HUES64 (cell line): ENCODE results near the gene SUFU.
"Not testable (repeated sequence)": the region's sequence is repeated elsewhere in the genome, so short reads cannot be mapped to it uniquely, and the experiment has no call there.

Source experiments
- H3K27ac ChIP-seq: 2 replicates; pipeline ENCODE4 v1.7.0; 2013; ENCODE audit warnings: low read depth, low read length, inconsistent platforms
- H3K27me3 ChIP-seq: 2 replicates; pipeline ENCODE4 v1.6.1; 2013; ENCODE audit warnings: mild to moderate bottlenecking, low read length; ENCODE audit not compliant: insufficient read depth
- H3K36me3 ChIP-seq: 2 replicates; pipeline ENCODE4 v1.6.1; 2013; ENCODE audit warnings: mild to moderate bottlenecking, low read length; ENCODE audit not compliant: insufficient read depth
- H3K4me1 ChIP-seq: 2 replicates; pipeline ENCODE4 v1.6.1; 2013; ENCODE audit warnings: mild to moderate bottlenecking, low read length, moderate library complexity; ENCODE audit not compliant: insufficient read depth
- H3K4me3 ChIP-seq: 2 replicates; pipeline ENCODE4 v1.5.1; 2013; ENCODE audit warnings: mild to moderate bottlenecking, low read length, moderate library complexity
- H3K9ac ChIP-seq: 2 replicates; pipeline ENCODE4 v1.6.1; 2013; ENCODE audit warnings: mild to moderate bottlenecking, low read depth, low read length
- H3K9me3 ChIP-seq: 2 replicates; pipeline ENCODE4 v1.6.1; 2013; ENCODE audit warnings: low read depth, low read length; ENCODE audit not compliant: insufficient read depth
- WGBS: fragments of 150-250, 120-280 bp; methylation state at CpG from one replicate; pipeline ENCODE4 v1.1.7; 2013; ENCODE audit warnings: missing lambda C conversion rate; 5-methylcytosine and 5-hydroxymethylcytosine counted together

Gene SUFU

DNA sequence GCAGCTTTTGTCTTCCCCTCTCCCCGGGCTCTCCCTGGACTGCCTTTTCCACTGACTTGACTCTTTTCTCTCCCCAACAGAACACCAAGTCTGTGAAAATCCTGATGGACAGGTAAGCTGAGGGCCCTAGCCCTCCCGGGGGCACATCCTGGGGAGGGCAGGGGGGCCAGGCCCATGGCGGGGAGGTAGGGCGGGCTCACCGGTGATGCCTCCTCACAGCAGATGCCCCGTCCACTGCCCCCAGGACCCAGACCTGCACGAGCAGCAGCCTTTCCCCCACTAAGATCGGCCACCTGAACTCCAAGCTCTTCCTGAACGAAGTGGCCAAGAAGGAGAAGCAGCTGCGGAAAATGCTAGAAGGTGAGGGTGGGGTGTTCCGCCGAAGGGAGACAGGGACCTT is 152.3 kb downstream of the SUFU start:
- peaks cover 5% of the 10 kb centered on the region; the same call in 1 of the 2 replicates for H3K4me1 ChIP-seq
- no peak overlapping the region for H3K9ac ChIP-seq
- H3K27me3 ChIP-seq = no peaks in the 10 kb centered on the region
- H3K9me3 ChIP-seq = no peaks in the 10 kb centered on the region
- 92% methylated on average over 12 of the region's 12 CpGs for WGBS
- no peak overlapping the region for H3K4me3 ChIP-seq
- no peak overlapping the region for H3K27ac ChIP-seq
- peaks cover 49% of the 10 kb centered on the region for H3K36me3 ChIP-seq

DNA sequence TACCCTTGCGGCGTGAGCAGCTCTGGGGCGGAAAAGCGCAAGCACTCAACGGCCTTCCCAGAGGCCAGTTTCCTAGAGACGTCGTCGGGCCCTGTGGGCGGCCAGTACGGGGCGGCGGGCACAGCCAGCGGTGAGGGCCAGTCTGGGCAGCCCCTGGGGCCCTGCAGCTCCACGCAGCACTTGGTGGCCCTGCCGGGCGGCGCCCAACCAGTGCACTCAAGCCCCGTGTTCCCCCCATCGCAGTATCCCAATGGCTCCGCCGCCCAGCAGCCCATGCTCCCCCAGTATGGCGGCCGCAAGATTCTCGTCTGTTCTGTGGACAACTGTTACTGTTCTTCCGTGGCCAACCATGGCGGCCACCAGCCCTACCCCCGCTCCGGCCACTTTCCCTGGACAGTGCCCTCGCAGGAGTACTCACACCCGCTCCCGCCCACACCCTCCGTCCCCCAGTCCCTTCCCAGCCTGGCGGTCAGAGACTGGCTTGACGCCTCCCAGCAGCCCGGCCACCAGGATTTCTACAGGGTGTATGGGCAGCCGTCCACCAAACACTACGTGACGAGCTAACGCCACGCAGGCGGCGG is 153.1 kb downstream of the SUFU start:
- Histone ChIP-seq H3K4me3 (no peak overlapping the region), H3K9me3 (no peaks in the 10 kb centered on the region), H3K9ac (no peak overlapping the region), H3K36me3 (peaks cover 49% of the 10 kb centered on the region), H3K27me3 (no peaks in the 10 kb centered on the region), H3K4me1 (peaks cover 6% of the 10 kb centered on the region; the same call in 1 of the 2 replicates), H3K27ac (no peak overlapping the region)
- 96% methylated on average over 42 of the region's 42 CpGs for WGBS

DNA sequence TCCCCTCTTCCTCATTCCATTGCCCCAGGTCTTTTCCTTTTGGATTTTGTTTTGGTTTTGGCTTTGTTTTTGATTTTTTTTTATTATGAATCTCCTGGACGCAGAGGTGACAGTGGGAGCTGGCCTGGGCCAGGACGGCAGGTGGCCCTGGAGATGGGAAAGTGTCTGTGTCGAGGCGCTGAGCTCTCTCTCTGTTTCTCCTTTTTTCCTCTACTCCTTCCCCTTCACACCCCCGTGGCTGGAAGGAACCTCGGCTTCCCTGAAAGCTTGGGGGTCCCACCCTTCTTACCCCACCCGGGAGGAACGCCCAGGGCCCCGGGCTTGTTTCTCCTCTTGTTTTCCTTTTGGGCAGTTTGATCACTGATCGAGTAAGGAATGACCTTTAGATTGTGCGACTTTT is 153.7 kb downstream of the SUFU start:
- Histone ChIP-seq H3K4me1 (peaks cover 6% of the 10 kb centered on the region; the same call in 1 of the 2 replicates), H3K27ac (no peak overlapping the region), H3K4me3 (no peak overlapping the region), H3K27me3 (no peaks in the 10 kb centered on the region), H3K36me3 (peaks cover 49% of the 10 kb centered on the region), H3K9ac (no peak overlapping the region), H3K9me3 (no peaks in the 10 kb centered on the region)
- 97% methylated on average over 10 of the region's 11 CpGs for WGBS

DNA sequence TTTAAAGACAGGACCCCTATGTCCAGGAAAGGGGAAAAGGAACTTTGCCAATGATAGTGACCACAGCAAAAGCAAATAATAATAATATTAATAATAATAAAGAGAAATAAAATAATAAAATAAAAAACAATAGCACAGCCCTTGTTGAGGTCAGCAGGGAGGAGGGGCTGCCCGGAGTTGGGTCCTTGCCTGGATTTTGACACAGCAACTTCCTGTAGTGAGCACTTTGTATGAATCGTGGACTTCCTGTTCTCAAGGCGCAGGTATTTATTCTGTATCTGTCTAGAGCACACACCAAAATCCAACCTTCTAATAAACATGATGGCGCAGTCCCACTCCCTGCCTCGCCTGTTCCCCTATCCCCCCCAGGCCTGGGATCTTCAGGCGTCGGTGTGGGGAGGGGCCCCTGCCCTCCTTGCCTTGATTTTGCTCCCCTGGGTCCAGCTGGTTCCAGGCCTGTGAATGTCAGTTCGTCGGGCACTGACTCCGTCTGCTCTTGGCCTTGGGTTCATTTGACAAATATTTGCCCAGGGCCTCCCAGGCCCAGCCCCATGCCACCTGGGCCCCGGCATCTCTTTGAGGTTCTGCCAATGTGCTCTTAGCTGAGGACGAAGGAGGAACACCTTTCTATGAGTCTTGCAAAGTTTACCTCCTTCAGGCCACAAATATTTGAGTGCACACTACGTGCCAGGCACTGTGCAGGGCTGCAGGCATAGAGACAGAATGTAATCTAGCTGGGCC is 154.4 kb downstream of the SUFU start:
- Histone ChIP-seq H3K4me3 (no peak overlapping the region), H3K4me1 (peaks cover 6% of the 10 kb centered on the region; the same call in 1 of the 2 replicates), H3K27me3 (no peaks in the 10 kb centered on the region), H3K9me3 (no peaks in the 10 kb centered on the region), H3K36me3 (peaks cover 49% of the 10 kb centered on the region), H3K9ac (no peak overlapping the region), H3K27ac (no peak overlapping the region)
- 90% methylated on average over 13 of the region's 13 CpGs for WGBS

DNA sequence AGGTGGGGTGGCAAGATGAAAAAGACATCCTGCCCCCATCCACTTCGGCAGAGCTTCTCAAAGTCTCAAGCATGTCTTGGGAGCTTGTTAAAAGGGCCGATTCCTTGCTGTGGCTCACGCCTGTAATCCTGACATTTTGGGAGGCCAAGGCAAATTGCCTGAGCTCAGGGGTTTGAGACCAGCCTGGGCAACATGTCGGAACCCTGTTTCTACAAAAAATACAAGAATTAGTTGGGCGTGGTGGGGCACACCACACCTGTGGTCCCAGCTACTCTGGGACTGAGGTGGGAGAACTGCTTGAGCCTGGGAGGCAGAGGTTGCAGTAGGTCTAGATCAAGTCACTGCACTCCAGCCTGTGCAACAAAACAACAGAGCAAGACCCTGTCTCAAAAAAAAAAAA is 155.0 kb downstream of the SUFU start:
- 82% methylated on average over 5 of the region's 5 CpGs for WGBS
- Histone ChIP-seq H3K9me3 (no peaks in the 10 kb centered on the region), H3K9ac (no peak overlapping the region), H3K4me1 (peaks cover 6% of the 10 kb centered on the region; the same call in 1 of the 2 replicates), H3K36me3 (peaks cover 47% of the 10 kb centered on the region), H3K27me3 (no peaks in the 10 kb centered on the region), H3K27ac (no peak overlapping the region), H3K4me3 (no peak overlapping the region)

DNA sequence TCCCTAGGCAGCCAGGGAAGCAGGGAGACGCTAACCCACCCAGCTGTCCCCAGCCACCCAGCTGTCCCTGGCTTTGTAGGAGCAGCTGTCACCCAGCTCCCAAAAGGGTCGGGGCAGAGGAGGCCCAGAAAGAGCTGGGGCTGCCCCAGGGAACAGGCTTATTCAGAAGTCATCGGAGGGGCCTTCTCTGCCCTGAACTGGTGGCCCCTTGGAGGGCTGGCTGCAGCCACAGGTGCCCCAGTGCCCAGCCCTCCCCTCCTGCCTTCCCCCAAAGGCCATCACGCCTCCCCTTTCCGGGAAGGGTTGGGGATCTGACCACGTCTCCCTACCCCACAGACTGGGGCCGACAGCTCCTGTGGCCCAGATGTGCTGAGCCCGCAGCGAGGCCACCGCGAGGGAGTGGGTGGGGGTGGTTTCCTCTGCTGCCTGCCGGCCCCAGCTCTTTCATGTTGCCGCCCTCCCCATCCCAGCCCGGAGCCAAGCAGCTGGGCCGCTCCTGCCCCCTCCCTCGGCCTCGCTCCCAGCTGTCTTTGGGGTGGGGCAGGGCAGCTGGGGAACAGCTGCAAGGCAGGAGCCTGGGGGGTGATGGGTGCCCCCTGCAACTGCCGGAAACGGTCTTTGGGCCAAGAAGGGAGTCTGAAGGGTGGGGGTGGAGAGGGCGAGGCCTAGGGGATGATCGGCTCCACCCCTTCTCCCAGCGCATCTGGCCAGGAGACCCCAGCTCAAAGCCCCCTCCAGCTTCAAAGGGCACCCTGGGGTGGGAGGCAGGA is 157.3 kb downstream of the SUFU start:
- no peaks in the 10 kb centered on the region for H3K9me3 ChIP-seq
- H3K27me3 ChIP-seq = no peaks in the 10 kb centered on the region
- WGBS = 20% methylated on average over 21 of the region's 22 CpGs
- H3K4me1 ChIP-seq = peaks cover 6% of the 10 kb centered on the region; the same call in 1 of the 2 replicates
- 0 out of 2 replicates have a peak overlapping the region, but pooled peaks have one; percentile 5 for H3K4me3 ChIP-seq
- no peak overlapping the region for H3K27ac ChIP-seq
- peaks cover 27% of the 10 kb centered on the region for H3K36me3 ChIP-seq
- H3K9ac ChIP-seq = no peak overlapping the region

DNA sequence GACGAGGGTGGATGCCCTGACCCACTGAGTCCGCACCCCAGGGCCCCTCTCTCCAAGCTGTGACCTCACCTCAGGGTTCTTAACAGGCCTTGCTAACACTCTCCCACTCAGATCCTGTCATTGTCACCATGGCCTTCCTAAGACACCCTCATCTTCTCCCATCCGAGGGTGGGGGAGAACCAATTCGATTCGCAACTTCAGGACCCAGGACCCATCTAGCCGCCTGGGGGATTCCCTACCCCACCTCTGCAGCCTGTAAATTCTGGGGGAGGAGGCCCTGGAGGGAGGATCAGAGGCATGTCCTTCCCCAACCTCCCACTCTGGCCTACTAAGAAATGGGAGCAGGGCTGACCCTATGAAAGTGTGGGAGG is 157.9 kb downstream of the SUFU start:
- WGBS = 72% methylated on average over 6 of the region's 6 CpGs
- no peak overlapping the region for H3K4me3 ChIP-seq
- no peak overlapping the region for H3K9ac ChIP-seq
- H3K27me3 ChIP-seq = no peaks in the 10 kb centered on the region
- no peak overlapping the region for H3K27ac ChIP-seq
- peaks cover 6% of the 10 kb centered on the region; the same call in 1 of the 2 replicates for H3K4me1 ChIP-seq
- H3K9me3 ChIP-seq = no peaks in the 10 kb centered on the region
- peaks cover 22% of the 10 kb centered on the region for H3K36me3 ChIP-seq

DNA sequence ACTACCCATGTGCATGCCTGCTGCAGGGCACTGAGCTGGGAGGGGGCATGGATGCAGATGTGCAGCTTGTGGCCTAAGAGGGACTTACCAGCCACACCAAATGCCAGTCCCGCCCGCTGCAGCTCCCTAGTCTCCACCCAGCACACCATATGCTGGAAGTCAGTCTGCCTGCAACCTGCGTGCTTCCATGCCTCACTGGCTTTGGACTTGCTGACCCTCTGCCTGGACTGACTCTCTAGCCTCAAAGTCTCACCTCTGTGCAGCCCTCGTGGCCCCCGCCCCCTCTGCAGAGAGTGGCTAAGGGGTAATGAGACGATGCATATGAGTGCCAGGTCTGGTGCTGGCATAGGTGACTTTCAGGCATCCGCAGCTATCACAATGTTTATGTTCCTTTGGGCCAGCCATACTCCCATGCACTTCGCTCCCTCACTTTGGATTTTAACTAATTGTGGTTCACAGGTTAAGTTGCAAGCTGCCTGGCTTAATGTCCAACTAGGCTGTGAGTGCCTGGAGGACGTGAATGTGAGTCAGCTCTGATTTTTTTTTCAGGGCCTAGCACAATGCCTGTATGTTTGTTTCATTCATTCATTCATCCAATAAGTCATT is 162.2 kb downstream of the SUFU start:
- H3K36me3 ChIP-seq = no peaks in the 10 kb centered on the region
- no peak overlapping the region for H3K9ac ChIP-seq
- H3K4me3 ChIP-seq = no peak overlapping the region
- WGBS = 91% methylated on average over 9 of the region's 9 CpGs
- no peaks in the 10 kb centered on the region for H3K27me3 ChIP-seq
- peaks cover 11% of the 10 kb centered on the region for H3K4me1 ChIP-seq
- H3K9me3 ChIP-seq = no peaks in the 10 kb centered on the region
- H3K27ac ChIP-seq = no peak overlapping the region

DNA sequence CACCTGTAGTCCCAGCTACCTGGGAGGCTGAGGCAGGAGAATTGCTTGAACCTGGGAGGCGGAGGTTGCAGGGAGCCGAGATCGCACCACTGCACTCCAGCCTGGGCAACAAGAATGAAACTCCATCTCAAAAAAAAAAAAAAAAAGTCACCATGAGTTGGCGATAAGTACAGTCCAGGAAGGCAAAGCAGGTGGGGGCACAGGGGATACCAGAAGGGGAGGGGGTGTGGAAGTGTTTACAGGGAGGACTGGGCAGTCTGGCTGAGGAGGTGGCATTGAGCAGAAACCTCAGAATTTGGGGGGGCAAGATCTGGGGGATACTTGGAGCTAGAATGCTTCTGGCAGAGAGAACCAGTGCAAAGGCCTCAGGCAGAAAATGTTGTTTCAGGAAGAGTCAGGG is 163.6 kb downstream of the SUFU start:
- not testable (repeated sequence) for H3K27ac ChIP-seq, H3K9me3 ChIP-seq, H3K36me3 ChIP-seq, H3K4me3 ChIP-seq, H3K9ac ChIP-seq, H3K27me3 ChIP-seq
- WGBS = 99% methylated on average over 4 of the region's 4 CpGs
- H3K4me1 ChIP-seq = peaks cover 13% of the 10 kb centered on the region

DNA sequence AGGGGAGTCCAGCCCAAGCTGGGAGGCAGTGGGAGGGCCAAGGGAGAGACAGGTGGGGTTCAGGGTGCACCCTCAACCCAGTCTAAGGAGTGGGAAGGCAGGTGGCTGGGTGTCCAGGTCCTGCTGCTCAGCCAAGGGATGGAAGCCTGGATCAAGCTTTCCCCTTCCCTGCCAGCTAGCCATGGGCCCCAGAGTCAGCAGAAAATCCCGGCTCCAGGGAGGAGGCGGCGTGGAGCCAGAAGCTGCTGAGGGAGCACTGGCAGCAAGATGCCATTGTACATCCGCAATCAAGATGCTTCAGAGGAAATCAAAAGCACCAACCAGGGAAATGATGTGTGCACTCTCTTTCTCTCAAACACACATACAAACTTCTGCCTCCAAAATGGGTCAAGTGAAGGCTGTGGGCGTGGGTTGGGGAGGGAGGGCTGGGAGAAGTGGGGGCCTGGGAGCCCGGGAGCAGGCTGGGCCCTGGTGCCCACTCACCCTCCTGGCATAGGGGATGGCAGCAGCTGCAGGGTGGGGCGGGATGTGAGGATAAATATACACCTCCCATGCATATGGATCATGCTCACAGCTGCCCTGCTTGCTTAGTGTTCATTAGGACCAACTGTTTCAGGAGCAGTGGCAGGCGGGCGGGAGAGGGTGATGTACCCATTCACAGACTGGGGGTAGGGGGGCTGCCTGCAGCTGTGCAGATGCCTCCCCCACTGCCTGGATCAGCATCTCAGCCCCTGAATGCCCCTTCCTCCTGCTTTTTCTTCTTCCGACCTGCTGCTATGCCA is 164.7 kb downstream of the SUFU start:
- Histone ChIP-seq H3K36me3 (no peaks in the 10 kb centered on the region), H3K27ac (no peak overlapping the region)

More for the DNA sequence above, 164.7 kb downstream of the SUFU start:
- H3K4me3 ChIP-seq = no peak overlapping the region
- H3K27me3 ChIP-seq = no peaks in the 10 kb centered on the region
- 87% methylated on average over 10 of the region's 10 CpGs for WGBS
- H3K9ac ChIP-seq = no peak overlapping the region
- H3K4me1 ChIP-seq = peaks cover 17% of the 10 kb centered on the region
- H3K9me3 ChIP-seq = no peaks in the 10 kb centered on the region
